Measurements from ENCODE around the gene MAP3K15. TPM values are rescaled to one million over a fixed set of nuclear protein-coding genes. Genes with fewer than 3 reads are reported as not detected.

Gene MAP3K15
- total RNA-seq, 1 experiment from 2014 or later, result 1.2 TPM

- no peak overlapping the region for H3K27ac ChIP-seq (ENCODE audit: insufficient read length, low read depth, low read length)
- no peak overlapping the region for H2BK15ac ChIP-seq (ENCODE audit: low read depth, low read length)
- H3K56ac ChIP-seq (ENCODE audit: insufficient read length, low read depth, low read length), result no peak overlapping the region
- Mint-ChIP-seq H3K4me3 (no peak overlapping the region), H3K9me3 (peaks cover 53 to 65% of the 10 kb centered on the region in 2 experiments), H3K27me3 (ENCODE audit: low read depth) (peaks cover 1% of the 10 kb centered on the region; the same call in 1 of the 2 replicates), H3K27ac (no peak overlapping the region), H3K4me1 (peaks cover 3% of the 10 kb centered on the region in 2 experiments), H3K36me3 (ENCODE audit: insufficient read depth in 1 of 3, low read depth in 3 of 3) (peaks cover 10 to 39% (median 33%) of the 10 kb centered on the region in 3 experiments)
- no CpG with 5 or more reads among the region's 3 CpGs for WGBS (ENCODE audit: extremely low coverage, insufficient read length, low lambda C conversion rate)
- H3T11ph ChIP-seq (ENCODE audit: low read length), result no peak overlapping the region
- H2AFZ ChIP-seq (ENCODE audit: low read length), result no peak overlapping the region
- peaks cover 11% of the 10 kb centered on the region for H3K79me2 ChIP-seq (ENCODE audit: insufficient read depth, low read length)
- H3K4me2 ChIP-seq (ENCODE audit: insufficient read depth, insufficient read length, low read length), result no peak overlapping the region
- H2AK5ac ChIP-seq (ENCODE audit: insufficient read length, low read length), result no peak overlapping the region
- H3K4me1 ChIP-seq (ENCODE audit: insufficient read depth, low read length), result no peaks in the 10 kb centered on the region
- no peak overlapping the region for H4K5ac ChIP-seq (ENCODE audit: insufficient read length, low read depth, low read length)
- no peaks in the 10 kb centered on the region for H3K79me1 ChIP-seq (ENCODE audit: insufficient read depth, low read depth, low read length, poor library complexity, severe bottlenecking)
- H3K9ac ChIP-seq (ENCODE audit: extremely low read depth, insufficient read length, low read length), result no peak overlapping the region
- no peak overlapping the region for H2BK5ac ChIP-seq (ENCODE audit: insufficient read length, low read length)
- no peak overlapping the region for H3K18ac ChIP-seq (ENCODE audit: insufficient read length, low read depth, low read length)
- no peaks in the 10 kb centered on the region for H3K23me2 ChIP-seq (ENCODE audit: insufficient read length, low read depth, low read length, poor library complexity, severe bottlenecking)
- no peak overlapping the region for H2BK20ac ChIP-seq (ENCODE audit: low read depth, low read length, poor library complexity, severe bottlenecking)
- no peak overlapping the region for H2BK12ac ChIP-seq (ENCODE audit: insufficient read length, low read depth, low read length)
- H3K14ac ChIP-seq (ENCODE audit: insufficient read depth, low read length), result no peak overlapping the region
- no peak overlapping the region for H4K91ac ChIP-seq (ENCODE audit: insufficient read length, low read depth, low read length)
- H3K9me3 ChIP-seq (ENCODE audit: control insufficient read depth, low read depth, low read length), result peaks cover 4% of the 10 kb centered on the region
- H2BK120ac ChIP-seq (ENCODE audit: low read depth, low read length, poor library complexity, severe bottlenecking), result no peak overlapping the region
- H4K20me1 ChIP-seq (ENCODE audit: control insufficient read depth, insufficient read depth, insufficient read length), result no peaks in the 10 kb centered on the region
- no peak for DNase-seq
- no peak overlapping the region for H3K23ac ChIP-seq (ENCODE audit: insufficient read length, low read depth, low read length)
- TF ChIP-seq, protein P1, sequence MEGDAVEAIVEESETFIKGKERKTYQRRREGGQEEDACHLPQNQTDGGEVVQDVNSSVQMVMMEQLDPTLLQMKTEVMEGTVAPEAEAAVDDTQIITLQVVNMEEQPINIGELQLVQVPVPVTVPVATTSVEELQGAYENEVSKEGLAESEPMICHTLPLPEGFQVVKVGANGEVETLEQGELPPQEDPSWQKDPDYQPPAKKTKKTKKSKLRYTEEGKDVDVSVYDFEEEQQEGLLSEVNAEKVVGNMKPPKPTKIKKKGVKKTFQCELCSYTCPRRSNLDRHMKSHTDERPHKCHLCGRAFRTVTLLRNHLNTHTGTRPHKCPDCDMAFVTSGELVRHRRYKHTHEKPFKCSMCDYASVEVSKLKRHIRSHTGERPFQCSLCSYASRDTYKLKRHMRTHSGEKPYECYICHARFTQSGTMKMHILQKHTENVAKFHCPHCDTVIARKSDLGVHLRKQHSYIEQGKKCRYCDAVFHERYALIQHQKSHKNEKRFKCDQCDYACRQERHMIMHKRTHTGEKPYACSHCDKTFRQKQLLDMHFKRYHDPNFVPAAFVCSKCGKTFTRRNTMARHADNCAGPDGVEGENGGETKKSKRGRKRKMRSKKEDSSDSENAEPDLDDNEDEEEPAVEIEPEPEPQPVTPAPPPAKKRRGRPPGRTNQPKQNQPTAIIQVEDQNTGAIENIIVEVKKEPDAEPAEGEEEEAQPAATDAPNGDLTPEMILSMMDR (conservative IDR thresholded peaks at IDR 0.05), result no peak
- no peak overlapping the region for H3K4ac ChIP-seq (ENCODE audit: low read depth, low read length)
- H3K27me3 ChIP-seq (ENCODE audit: insufficient read depth, low read length), result no peaks in the 10 kb centered on the region
- no peak overlapping the region for H4K8ac ChIP-seq (replicated peaks; ENCODE audit: insufficient read length, low read depth, low read length)
These were observed 167.4 kb downstream of the MAP3K15 start for GRCh38 chrX:19347916-19348315.
